ENCODE data around the gene CALCA. TPM values are rescaled to one million over a fixed set of nuclear protein-coding genes. Genes with fewer than 3 reads are reported as not detected.

Gene CALCA
- total RNA-seq, 1 donor from 2014 or later = not detected

DNA sequence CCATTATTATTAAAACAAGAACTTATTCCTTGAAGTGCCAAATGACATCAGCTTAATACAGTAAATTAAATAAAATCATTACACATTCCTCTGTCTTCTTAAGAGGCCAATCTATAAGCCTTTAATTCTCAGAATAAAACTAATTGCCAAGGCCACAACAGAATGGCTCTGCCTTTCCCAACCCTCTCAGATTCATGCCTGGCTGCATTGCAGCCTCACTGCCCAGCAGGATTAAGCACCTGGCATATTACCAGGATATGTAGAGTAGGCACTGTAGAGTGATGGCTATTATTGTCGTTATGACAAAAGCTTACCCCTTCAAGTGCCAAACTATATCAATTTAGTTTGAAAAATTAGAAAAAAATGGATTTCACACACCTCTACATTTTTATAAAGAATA is 9.4 kb upstream of the CALCA start:
- no peaks in the 10 kb centered on the region for H3K79me2 ChIP-seq (ENCODE audit: insufficient read depth, low read length)
- no peak overlapping the region for H3K27ac ChIP-seq (ENCODE audit: low read depth, low read length)
- no peak for TF ChIP-seq EZH2 (IDR thresholded peaks at IDR 0.05; ENCODE audit: insufficient read depth, low read length)
- TF ChIP-seq, protein P1, sequence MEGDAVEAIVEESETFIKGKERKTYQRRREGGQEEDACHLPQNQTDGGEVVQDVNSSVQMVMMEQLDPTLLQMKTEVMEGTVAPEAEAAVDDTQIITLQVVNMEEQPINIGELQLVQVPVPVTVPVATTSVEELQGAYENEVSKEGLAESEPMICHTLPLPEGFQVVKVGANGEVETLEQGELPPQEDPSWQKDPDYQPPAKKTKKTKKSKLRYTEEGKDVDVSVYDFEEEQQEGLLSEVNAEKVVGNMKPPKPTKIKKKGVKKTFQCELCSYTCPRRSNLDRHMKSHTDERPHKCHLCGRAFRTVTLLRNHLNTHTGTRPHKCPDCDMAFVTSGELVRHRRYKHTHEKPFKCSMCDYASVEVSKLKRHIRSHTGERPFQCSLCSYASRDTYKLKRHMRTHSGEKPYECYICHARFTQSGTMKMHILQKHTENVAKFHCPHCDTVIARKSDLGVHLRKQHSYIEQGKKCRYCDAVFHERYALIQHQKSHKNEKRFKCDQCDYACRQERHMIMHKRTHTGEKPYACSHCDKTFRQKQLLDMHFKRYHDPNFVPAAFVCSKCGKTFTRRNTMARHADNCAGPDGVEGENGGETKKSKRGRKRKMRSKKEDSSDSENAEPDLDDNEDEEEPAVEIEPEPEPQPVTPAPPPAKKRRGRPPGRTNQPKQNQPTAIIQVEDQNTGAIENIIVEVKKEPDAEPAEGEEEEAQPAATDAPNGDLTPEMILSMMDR (IDR thresholded peaks at IDR 0.05; ENCODE audit: insufficient read depth, low read depth, low read length) = no peak
- no peaks in the 10 kb centered on the region for H3K36me3 Mint-ChIP-seq (ENCODE audit: low read depth, unreplicated experiment)
- no peaks in the 10 kb centered on the region for H3K4me1 ChIP-seq (ENCODE audit: insufficient read depth, low read length)
- DNase-seq (ENCODE audit: low read depth) = no peak
- H4K20me1 ChIP-seq (ENCODE audit: insufficient read depth, low read length) = no peaks in the 10 kb centered on the region
- no peak overlapping the region for H3K4me3 ChIP-seq (ENCODE audit: insufficient read depth, low read depth, low read length)
- H3K9me3 Mint-ChIP-seq (ENCODE audit: unreplicated experiment) = no peaks in the 10 kb centered on the region
- H3K9ac ChIP-seq (ENCODE audit: low read length) = no peak overlapping the region
- H3K27ac Mint-ChIP-seq (ENCODE audit: unreplicated experiment) = no peak overlapping the region
- H3K9me3 ChIP-seq (ENCODE audit: insufficient read depth, low read depth, low read length) = no peaks in the 10 kb centered on the region
- H2AFZ ChIP-seq (ENCODE audit: low read depth, low read length) = no peak overlapping the region
- no peak overlapping the region for H3K4me2 ChIP-seq (ENCODE audit: low read length)
- H3K27me3 ChIP-seq (ENCODE audit: insufficient read depth, low read length) = peaks cover 8% of the 10 kb centered on the region
- peaks cover 34% of the 10 kb centered on the region for H3K27me3 Mint-ChIP-seq (ENCODE audit: low read depth, unreplicated experiment)
- no peaks in the 10 kb centered on the region for H3K4me1 Mint-ChIP-seq (ENCODE audit: low read depth, unreplicated experiment)
- FAIRE-seq = no peak
- no peak overlapping the region for H3K4me3 Mint-ChIP-seq (ENCODE audit: unreplicated experiment)
- H3K36me3 ChIP-seq (ENCODE audit: insufficient read depth, low read length) = no peaks in the 10 kb centered on the region

DNA sequence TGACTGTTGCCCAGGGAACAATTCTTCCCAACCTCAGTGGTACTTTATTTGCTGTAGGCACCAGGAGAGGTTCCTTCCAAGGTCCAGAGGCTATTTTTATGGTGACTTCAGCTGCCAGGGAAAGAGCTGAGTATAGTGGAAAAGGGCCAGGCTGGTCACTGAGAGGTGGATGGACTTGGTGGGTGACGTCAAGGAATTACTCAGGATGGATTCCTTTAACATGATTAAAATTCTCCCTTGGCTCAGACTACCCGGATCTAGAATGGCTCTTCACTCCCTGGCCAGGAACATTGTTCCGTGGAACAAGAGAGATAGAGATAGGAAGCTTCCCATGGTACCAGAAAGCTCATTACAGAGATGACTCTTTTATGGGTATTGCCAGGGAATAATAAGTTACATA is 8.7 kb upstream of the CALCA start:
- Histone ChIP-seq H3K9me3 (ENCODE audit: insufficient read depth, low read depth, low read length) (no peaks in the 10 kb centered on the region), H3K27ac (ENCODE audit: low read depth, low read length) (no peak overlapping the region), H3K36me3 (ENCODE audit: insufficient read depth, low read length) (no peaks in the 10 kb centered on the region), H4K20me1 (ENCODE audit: insufficient read depth, low read length) (no peaks in the 10 kb centered on the region), H2AFZ (ENCODE audit: low read depth, low read length) (no peak overlapping the region), H3K4me1 (ENCODE audit: insufficient read depth, low read length) (no peaks in the 10 kb centered on the region), H3K79me2 (ENCODE audit: insufficient read depth, low read length) (no peaks in the 10 kb centered on the region), H3K9ac (ENCODE audit: low read length) (no peak overlapping the region), H3K4me2 (ENCODE audit: low read length) (no peak overlapping the region), H3K4me3 (ENCODE audit: insufficient read depth, low read depth, low read length) (no peak overlapping the region), H3K27me3 (ENCODE audit: insufficient read depth, low read length) (peaks cover 13% of the 10 kb centered on the region)
- FAIRE-seq = no peak
- TF ChIP-seq, protein P1 (IDR thresholded peaks at IDR 0.05; ENCODE audit: insufficient read depth, low read depth, low read length) = no peak
- TF ChIP-seq EZH2 (IDR thresholded peaks at IDR 0.05; ENCODE audit: insufficient read depth, low read length) = no peak
- Mint-ChIP-seq H3K27me3 (ENCODE audit: low read depth, unreplicated experiment) (peaks cover 39% of the 10 kb centered on the region), H3K9me3 (ENCODE audit: unreplicated experiment) (no peaks in the 10 kb centered on the region), H3K4me1 (ENCODE audit: low read depth, unreplicated experiment) (no peaks in the 10 kb centered on the region), H3K36me3 (ENCODE audit: low read depth, unreplicated experiment) (no peaks in the 10 kb centered on the region), H3K4me3 (ENCODE audit: unreplicated experiment) (no peak overlapping the region), H3K27ac (ENCODE audit: unreplicated experiment) (no peak overlapping the region)
- DNase-seq (ENCODE audit: low read depth) = peak; percentile 81

DNA sequence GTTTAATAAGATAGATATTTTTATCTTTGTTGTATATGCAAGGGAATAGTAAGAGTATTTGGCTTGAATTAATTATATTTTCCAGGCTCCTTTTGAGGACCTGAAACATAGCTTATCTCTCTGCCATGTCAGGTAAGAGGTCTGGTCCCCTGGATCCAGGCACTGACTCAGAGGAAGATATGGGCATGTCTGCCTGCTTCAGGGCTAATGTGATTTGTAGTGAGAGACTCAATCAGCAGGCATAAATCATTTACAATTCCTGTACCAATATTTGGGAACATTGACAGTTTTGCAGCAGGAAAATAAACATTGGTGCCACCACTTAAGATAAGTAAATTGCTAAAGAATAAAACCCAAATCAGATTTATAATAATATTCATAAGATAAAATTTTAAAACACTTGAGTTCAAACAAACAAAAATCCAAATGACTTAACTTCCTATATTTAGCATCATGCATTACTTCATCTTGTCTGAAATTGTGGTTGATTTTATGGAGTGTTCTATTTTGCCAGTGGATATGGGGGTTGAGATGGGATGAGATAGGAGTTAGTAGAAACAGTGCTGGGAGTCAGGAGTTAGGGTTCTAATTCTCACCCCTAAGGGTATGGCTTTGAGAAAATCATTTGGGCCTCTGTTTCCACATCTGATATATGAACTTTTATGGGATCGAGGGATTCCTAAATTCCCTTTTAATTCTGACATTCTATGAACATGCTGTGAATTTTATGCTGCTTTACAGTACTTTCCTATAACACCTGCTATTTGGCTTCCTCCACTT is 5.1 kb upstream of the CALCA start:
- H3K27me3 Mint-ChIP-seq (ENCODE audit: low read depth, unreplicated experiment) = peaks cover 70% of the 10 kb centered on the region
- no peaks in the 10 kb centered on the region for H3K9me3 ChIP-seq (ENCODE audit: insufficient read depth, low read depth, low read length)

More for the DNA sequence above, 5.1 kb upstream of the CALCA start:
- Histone ChIP-seq H3K27ac (ENCODE audit: low read depth, low read length) (no peak overlapping the region), H3K36me3 (ENCODE audit: insufficient read depth, low read length) (no peaks in the 10 kb centered on the region), H3K4me3 (ENCODE audit: insufficient read depth, low read depth, low read length) (no peak overlapping the region), H4K20me1 (ENCODE audit: insufficient read depth, low read length) (no peaks in the 10 kb centered on the region), H3K79me2 (ENCODE audit: insufficient read depth, low read length) (no peaks in the 10 kb centered on the region), H2AFZ (ENCODE audit: low read depth, low read length) (no peak overlapping the region), H3K27me3 (ENCODE audit: insufficient read depth, low read length) (peaks cover 49% of the 10 kb centered on the region), H3K4me2 (ENCODE audit: low read length) (no peak overlapping the region), H3K4me1 (ENCODE audit: insufficient read depth, low read length) (peaks cover 7% of the 10 kb centered on the region), H3K9ac (ENCODE audit: low read length) (no peak overlapping the region)
- Mint-ChIP-seq H3K36me3 (ENCODE audit: low read depth, unreplicated experiment) (no peaks in the 10 kb centered on the region), H3K27ac (ENCODE audit: unreplicated experiment) (no peak overlapping the region), H3K4me3 (ENCODE audit: unreplicated experiment) (no peak overlapping the region), H3K9me3 (ENCODE audit: unreplicated experiment) (peaks cover 2% of the 10 kb centered on the region), H3K4me1 (ENCODE audit: low read depth, unreplicated experiment) (peaks cover 2% of the 10 kb centered on the region)
- no peak for FAIRE-seq
- TF ChIP-seq, protein P1 (IDR thresholded peaks at IDR 0.05; ENCODE audit: insufficient read depth, low read depth, low read length) = no peak
- no peak for TF ChIP-seq EZH2 (IDR thresholded peaks at IDR 0.05; ENCODE audit: insufficient read depth, low read length)
- DNase-seq (ENCODE audit: low read depth) = no peak
